Measurements from ENCODE around the gene MPZL1.

DNA sequence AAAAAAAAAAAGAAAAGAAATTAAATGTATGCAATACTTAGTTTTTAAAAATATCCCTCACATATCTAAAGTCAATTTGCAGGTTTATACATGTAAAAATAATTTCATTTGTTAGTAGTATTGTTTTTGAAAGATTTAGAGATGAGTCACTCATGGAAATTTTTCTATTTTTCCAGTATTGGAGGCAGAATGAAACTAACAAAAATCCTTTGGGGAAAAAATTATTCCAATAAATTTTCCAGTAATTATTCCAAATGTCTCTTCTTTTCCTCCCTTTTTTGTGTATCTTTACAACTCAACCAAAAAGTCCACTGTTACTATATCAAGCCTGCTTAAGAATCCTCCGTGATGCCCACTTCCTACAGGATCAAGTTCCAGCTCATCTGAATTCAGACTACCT, 29.9 kb downstream of the MPZL1 start:
- TF ChIP-seq, protein P1, sequence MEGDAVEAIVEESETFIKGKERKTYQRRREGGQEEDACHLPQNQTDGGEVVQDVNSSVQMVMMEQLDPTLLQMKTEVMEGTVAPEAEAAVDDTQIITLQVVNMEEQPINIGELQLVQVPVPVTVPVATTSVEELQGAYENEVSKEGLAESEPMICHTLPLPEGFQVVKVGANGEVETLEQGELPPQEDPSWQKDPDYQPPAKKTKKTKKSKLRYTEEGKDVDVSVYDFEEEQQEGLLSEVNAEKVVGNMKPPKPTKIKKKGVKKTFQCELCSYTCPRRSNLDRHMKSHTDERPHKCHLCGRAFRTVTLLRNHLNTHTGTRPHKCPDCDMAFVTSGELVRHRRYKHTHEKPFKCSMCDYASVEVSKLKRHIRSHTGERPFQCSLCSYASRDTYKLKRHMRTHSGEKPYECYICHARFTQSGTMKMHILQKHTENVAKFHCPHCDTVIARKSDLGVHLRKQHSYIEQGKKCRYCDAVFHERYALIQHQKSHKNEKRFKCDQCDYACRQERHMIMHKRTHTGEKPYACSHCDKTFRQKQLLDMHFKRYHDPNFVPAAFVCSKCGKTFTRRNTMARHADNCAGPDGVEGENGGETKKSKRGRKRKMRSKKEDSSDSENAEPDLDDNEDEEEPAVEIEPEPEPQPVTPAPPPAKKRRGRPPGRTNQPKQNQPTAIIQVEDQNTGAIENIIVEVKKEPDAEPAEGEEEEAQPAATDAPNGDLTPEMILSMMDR (IDR thresholded peaks at IDR 0.05) = no peak
- no peak for TF ChIP-seq POLR2A (IDR thresholded peaks at IDR 0.05)

Data from uterus (tissue), 2 donors.